HepG2 (cell line): ENCODE results near the gene RABL6.

Source experiments
- AHDC1 ChIP-seq: sonication (generic); formaldehyde crosslinking; IDR thresholded peaks from 2 replicates; pipeline ENCODE4 v1.5.1; 2020; ENCODE audit warnings: mild to moderate bottlenecking, missing genetic modification reagents, borderline replicate concordance
- ATAD3A ChIP-seq: sonication (generic); formaldehyde crosslinking; IDR thresholded peaks from 2 replicates; pipeline ENCODE4 v1.4.0; 2020; ENCODE audit warnings: missing genetic modification reagents
- CTCF ChIP-seq: sonication (generic); formaldehyde crosslinking; IDR thresholded peaks from 2 replicates; pipeline ENCODE4 v1.5.0; 2020; ENCODE audit warnings: mild to moderate bottlenecking, missing genetic modification reagents, moderate library complexity
- ESRRA ChIP-seq: sonication (generic); formaldehyde crosslinking; IDR thresholded peaks from 2 replicates; pipeline ENCODE4 v1.5.1; 2020; ENCODE audit warnings: mild to moderate bottlenecking, low read depth, missing genetic modification reagents
- GFI1 ChIP-seq: sonication (generic); formaldehyde crosslinking; IDR thresholded peaks from 2 replicates; pipeline ENCODE4 v1.5.0; 2020; ENCODE audit warnings: missing genetic modification reagents, mild to moderate bottlenecking, borderline replicate concordance
- HOXA5 ChIP-seq: sonication (generic); formaldehyde crosslinking; IDR thresholded peaks from 2 replicates; pipeline ENCODE4 v1.4.0; 2020; ENCODE audit warnings: missing genetic modification reagents
- MAFK ChIP-seq, 2 experiments: IDR thresholded peaks in 1 of 2; conservative IDR thresholded peaks in 1 of 2; 2 replicates each; pipeline ENCODE4 v1.6.1; 2011; ENCODE audit warnings: improper control_type of control experiment in 2 of 2, low read length in 2 of 2
- POLR2AphosphoS5 ChIP-seq: IDR thresholded peaks from 2 replicates; pipeline ENCODE4 v1.6.1; 2012; ENCODE audit warnings: low read depth, low read length
- RBM39 ChIP-seq: fragments of 200-400 bp; formaldehyde crosslinking; IDR thresholded peaks from one replicate; pipeline ENCODE4 v1.6.1; 2018; ENCODE audit warnings: antibody characterized with exemption, mild to moderate bottlenecking, low read depth, low read length; ENCODE audit not compliant: poor library complexity, severe bottlenecking
- TEAD2 ChIP-seq: sonication (generic); formaldehyde crosslinking; IDR thresholded peaks from 2 replicates; pipeline ENCODE4 v1.9.0; 2021; ENCODE audit warnings: missing genetic modification reagents
- YY1 ChIP-seq: IDR thresholded peaks from 2 replicates; pipeline ENCODE4 v1.6.1; 2011; ENCODE audit warnings: low read length, low read depth, moderate library complexity, mild to moderate bottlenecking; ENCODE audit not compliant: insufficient read depth, insufficient replicate concordance
- ZNF629 ChIP-seq: sonication (generic); formaldehyde crosslinking; conservative IDR thresholded peaks from 2 replicates; pipeline ENCODE4 v1.5.0; 2020; ENCODE audit warnings: missing genetic modification reagents
- ZZZ3 ChIP-seq: sonication (generic); formaldehyde crosslinking; IDR thresholded peaks from 2 replicates; pipeline ENCODE4 v1.4.0; 2020; ENCODE audit warnings: missing genetic modification reagents, mild to moderate bottlenecking, borderline replicate concordance

GRCh38 chr9:136807281-136808074, at the start of gene RABL6:
- TF ChIP-seq POLR2AphosphoS5 (peak; percentile 66), HOXA5 (no peak), AHDC1 (CRISPR knock-in tag) (peak; percentile 37; the same call in 1 of the 2 replicates), TEAD2 (no peak), ATAD3A (CRISPR knock-in tag) (no peak), GFI1 (CRISPR knock-in tag) (no peak), ZNF629 (CRISPR knock-in tag) (no peak), CTCF (CRISPR knock-in tag) (no peak), ZZZ3 (CRISPR knock-in tag) (no peak), ESRRA (CRISPR knock-in tag) (no peak), YY1 (peak; percentile 95), MAFK (conservative IDR thresholded peaks at IDR 0.05 in 1 of 2, IDR thresholded peaks at IDR 0.05 in 1 of 2; ENCODE audit: low read length in 2 of 2) (no peak), RBM39 (peak; percentile 72)
